ENCODE data around the gene FNDC3B. TPM values are rescaled to one million over a fixed set of nuclear protein-coding genes. Genes with fewer than 3 reads are reported as not detected.

FNDC3B gene
- total RNA-seq, 1 donor, result 139 TPM

- peak; percentile 37 for DNase-seq (ENCODE audit: low read depth)
- H3K4me3 ChIP-seq (ENCODE audit: low read depth, low read length), result no peak overlapping the region
- TF ChIP-seq, protein P1, sequence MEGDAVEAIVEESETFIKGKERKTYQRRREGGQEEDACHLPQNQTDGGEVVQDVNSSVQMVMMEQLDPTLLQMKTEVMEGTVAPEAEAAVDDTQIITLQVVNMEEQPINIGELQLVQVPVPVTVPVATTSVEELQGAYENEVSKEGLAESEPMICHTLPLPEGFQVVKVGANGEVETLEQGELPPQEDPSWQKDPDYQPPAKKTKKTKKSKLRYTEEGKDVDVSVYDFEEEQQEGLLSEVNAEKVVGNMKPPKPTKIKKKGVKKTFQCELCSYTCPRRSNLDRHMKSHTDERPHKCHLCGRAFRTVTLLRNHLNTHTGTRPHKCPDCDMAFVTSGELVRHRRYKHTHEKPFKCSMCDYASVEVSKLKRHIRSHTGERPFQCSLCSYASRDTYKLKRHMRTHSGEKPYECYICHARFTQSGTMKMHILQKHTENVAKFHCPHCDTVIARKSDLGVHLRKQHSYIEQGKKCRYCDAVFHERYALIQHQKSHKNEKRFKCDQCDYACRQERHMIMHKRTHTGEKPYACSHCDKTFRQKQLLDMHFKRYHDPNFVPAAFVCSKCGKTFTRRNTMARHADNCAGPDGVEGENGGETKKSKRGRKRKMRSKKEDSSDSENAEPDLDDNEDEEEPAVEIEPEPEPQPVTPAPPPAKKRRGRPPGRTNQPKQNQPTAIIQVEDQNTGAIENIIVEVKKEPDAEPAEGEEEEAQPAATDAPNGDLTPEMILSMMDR (IDR thresholded peaks at IDR 0.05; ENCODE audit: insufficient read depth, low read length), result no peak
Observed at GRCh38 chr3:172104471-172105072, 65.2 kb downstream of the FNDC3B start.

DNA sequence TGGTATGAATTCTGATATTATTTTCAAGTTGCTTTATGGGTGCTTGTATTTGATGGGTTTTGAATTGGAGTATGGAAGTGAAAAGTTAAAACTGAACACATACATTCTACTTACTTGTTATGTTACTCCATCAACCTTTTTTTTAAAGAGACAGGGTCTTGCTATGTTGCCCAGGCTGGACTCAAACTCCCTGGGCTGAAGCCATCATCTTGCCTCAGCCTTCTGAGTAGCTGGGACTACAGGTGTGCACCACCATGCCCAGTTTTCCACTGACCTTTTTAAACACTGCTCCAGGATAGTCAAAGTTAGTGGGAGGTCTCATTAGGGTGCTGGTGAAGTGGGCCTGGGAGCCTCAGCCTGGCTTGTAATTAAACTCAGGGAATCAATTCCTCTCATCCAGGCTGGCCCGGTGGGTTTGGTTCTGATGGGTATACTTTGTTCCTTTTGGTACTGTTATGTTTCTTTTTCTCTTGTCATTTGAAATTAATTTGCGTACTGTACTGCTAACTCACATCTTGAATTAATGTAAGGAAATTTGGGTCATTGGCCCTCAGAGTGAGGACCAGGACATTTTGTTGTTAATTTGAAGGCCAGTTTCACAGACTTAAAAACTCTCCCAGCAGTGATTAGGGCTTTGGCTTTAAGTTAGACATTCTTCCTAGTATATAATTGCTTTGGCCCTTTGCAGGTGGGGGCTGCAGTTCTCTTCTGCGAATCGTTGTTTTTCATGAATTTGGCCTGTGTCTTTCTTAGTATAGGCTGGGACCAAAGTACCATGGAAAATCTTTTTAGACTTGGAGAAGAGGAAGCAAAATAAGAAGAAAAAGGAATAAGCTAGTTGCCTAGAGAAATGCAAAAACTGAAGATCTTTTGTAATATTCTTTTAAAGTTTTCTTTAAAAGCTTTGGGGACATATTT lies 66.9 kb downstream of the FNDC3B start:
- H3K4me3 ChIP-seq (ENCODE audit: low read depth, low read length), result no peak overlapping the region
- TF ChIP-seq, protein P1 (IDR thresholded peaks at IDR 0.05; ENCODE audit: insufficient read depth, low read length), result no peak
- DNase-seq (ENCODE audit: low read depth), result no peak

- no peak overlapping the region for H3K4me3 ChIP-seq (ENCODE audit: low read depth, low read length)
- TF ChIP-seq, protein P1 (IDR thresholded peaks at IDR 0.05; ENCODE audit: insufficient read depth, low read length), result no peak
- DNase-seq (ENCODE audit: low read depth), result no peak
Observed at GRCh38 chr3:172106989-172107388, 67.6 kb downstream of the FNDC3B start.

DNA sequence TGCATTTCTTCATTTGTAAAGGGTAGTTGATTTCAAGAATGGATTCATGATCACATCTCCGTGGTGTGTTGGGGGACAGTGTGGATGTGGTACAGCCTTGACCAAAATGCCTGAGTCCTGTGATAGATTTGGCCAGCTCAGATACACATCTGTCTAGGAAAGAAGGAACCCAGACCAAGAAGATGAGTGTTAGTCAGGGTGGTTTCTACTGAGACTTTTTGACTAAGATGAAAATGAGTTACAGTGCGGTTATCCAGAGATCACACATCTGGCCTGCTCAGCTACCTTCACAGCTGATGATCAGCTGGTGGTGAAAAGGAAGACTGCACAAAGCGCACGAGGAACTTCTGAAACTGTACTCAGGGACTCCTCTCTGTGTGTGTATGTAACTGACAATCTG lies 68.0 kb downstream of the FNDC3B start:
- no peak for DNase-seq (ENCODE audit: low read depth)
- TF ChIP-seq, protein P1 (IDR thresholded peaks at IDR 0.05; ENCODE audit: insufficient read depth, low read length), result no peak
- H3K4me3 ChIP-seq (ENCODE audit: low read depth, low read length), result no peak overlapping the region

DNA sequence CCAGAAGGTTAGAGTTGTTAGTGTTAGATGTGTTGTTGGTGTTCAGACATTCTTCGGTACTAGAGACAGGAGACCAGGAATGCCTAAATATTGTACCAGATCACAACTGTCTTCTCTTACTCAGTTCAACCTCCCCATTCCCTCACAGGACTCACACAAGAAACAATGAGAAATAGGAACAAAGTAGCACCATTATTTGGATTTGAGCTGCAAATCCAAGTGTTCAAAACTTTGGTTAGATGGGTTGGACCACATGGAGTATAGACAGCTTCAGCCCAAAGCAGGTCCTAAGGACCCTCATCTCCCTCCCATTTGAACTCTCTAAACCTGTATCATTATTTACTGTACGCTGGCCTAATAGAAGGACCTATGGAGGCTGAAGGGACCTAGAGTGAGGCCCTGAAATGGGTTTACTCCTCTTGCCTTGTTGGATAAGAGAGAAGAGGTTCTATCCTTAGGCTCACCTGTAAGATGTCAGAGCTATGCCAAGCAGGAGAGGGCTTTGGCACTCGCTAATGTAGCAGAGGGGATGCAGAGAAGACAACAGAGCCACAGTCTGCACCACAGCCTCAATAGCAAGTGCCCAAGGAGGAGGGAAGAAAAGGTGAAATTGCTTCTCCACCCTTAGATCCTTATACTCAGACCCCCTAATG lies 70.9 kb downstream of the FNDC3B start:
- H3K4me3 ChIP-seq (ENCODE audit: low read depth, low read length), result no peak overlapping the region
- TF ChIP-seq, protein P1 (IDR thresholded peaks at IDR 0.05; ENCODE audit: insufficient read depth, low read length), result no peak
- DNase-seq (ENCODE audit: low read depth), result no peak

DNA sequence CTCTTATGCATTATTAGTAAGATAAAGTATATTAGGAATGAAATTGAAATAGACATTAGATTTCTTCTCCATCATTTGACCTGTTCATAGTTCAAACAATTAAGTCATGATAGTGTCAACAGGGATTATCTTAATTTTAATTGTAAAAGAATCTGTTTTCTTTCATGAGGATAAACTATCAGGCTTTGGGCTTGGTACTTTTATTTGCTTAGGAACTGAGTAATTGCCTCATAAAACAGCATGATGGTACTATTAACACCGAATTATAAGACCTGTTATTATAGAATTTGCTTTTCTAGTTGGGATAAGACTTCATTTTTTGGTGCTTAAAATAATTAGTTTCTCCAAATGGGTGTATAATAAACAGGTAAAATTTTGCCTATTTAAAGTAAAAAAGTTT lies 71.8 kb downstream of the FNDC3B start:
- no peak for DNase-seq (ENCODE audit: low read depth)
- H3K4me3 ChIP-seq (ENCODE audit: low read depth, low read length), result no peak overlapping the region
- TF ChIP-seq, protein P1 (IDR thresholded peaks at IDR 0.05; ENCODE audit: insufficient read depth, low read length), result no peak

Data from fibroblast of the aortic adventitia (primary cell).